ENCODE data around the gene HOXB5. TPM values are rescaled to one million over a fixed set of nuclear protein-coding genes. Genes with fewer than 3 reads are reported as not detected.

HOXB5 gene
- total and polyA plus RNA-seq, 10 of the 15 experiments (the other 5 are each of a cell fraction or from before 2014, with no cell fraction given), result not detected

GRCh38 chr17:48603959-48604769, 10.6 kb upstream of the HOXB5 start:
- Histone ChIP-seq H2AFZ (ENCODE audit: control insufficient read depth, low read depth, low read length) (no peak overlapping the region), H3K4me1 (ENCODE audit: control insufficient read depth, insufficient read depth, low read length) (no peaks in the 10 kb centered on the region), H3K4me2 (ENCODE audit: control insufficient read depth, insufficient read depth) (no peak overlapping the region), H3K79me2 (ENCODE audit: control insufficient read depth, insufficient read depth, low read length) (no peaks in the 10 kb centered on the region), H3K4me3 (no peak overlapping the region), H3K27ac (ENCODE audit: control insufficient read depth, insufficient read depth) (no peak overlapping the region), H3K9me3 (replicated peaks; ENCODE audit: control insufficient read depth, insufficient read depth, low read length) (no peaks in the 10 kb centered on the region), H4K20me1 (ENCODE audit: control insufficient read depth, insufficient read depth) (no peaks in the 10 kb centered on the region), H3K36me3 (ENCODE audit: control insufficient read depth in 2 of 2, insufficient read depth in 2 of 2, low read length in 1 of 2) (no peaks in the 10 kb centered on the region), H3K9ac (ENCODE audit: control insufficient read depth, insufficient read depth, low read length) (no peak overlapping the region), H3K27me3 (replicated peaks in 1 of 2; ENCODE audit: control insufficient read depth in 2 of 2, insufficient read depth in 2 of 2, low read length in 1 of 2) (peaks cover 12 to 17% of the 10 kb centered on the region in 2 experiments)
- ChIA-PET SMC1A (ENCODE audit: uncharacterized antibody, unreplicated experiment) (interaction anchor here (0.8 kb wide), 1 partner anchor 9 kb away, joined by 3 read pairs; no protein-coding TSS in a partner anchor), CTCF (interaction anchor here (0.6 to 2.3 kb wide), 2 partner anchors 234 to 345 kb away, joined by 4 to 6 read pairs; no protein-coding TSS in a partner anchor), POLR2A (interaction anchor here (0.7 kb wide), 1 partner anchor 866 kb away, joined by 6 read pairs; no protein-coding TSS in a partner anchor), RAD21 (ENCODE audit: unreplicated experiment) (interaction anchor here (0.6 kb wide), 1 partner anchor 14 kb away, joined by 3 read pairs; no protein-coding TSS in a partner anchor)
- WGBS (ENCODE audit: insufficient coverage, insufficient replicate concordance, low lambda C conversion rate, missing lambda C conversion rate), result 11% methylated on average over 21 of the region's 21 CpGs
- no peak for TF ChIP-seq NFXL1 (IDR thresholded peaks at IDR 0.05; ENCODE audit: borderline replicate concordance)
- TF ChIP-seq IKZF1 (conservative IDR thresholded peaks at IDR 0.05), result no peak
- no peak for TF ChIP-seq ZNF687 (IDR thresholded peaks at IDR 0.05)
- FAIRE-seq, result no peak
- intact Hi-C loops (cut with micrococcal nuclease; ENCODE audit: unreplicated experiment) (no loop called here), in situ Hi-C loops (cut with MboI) (no loop called here)
- no TSS peak for BruUV-seq (replicated peaks)
- no peak for DNase-seq (ENCODE audit: low read depth, low spot score)
- no peak for ATAC-seq

All from GM12878 (cell line).